HL-60 (cell line): ENCODE measurements around the gene HOXA7.

Source experiments
- POLR2AphosphoS5 ChIP-seq: IDR thresholded peaks from 2 replicates; pipeline ENCODE4 v1.6.1; 2012; ENCODE audit warnings: low read depth
- TF ChIP-seq, protein P1 (sequence below): IDR thresholded peaks from one replicate; pipeline ENCODE4 v1.5.1; 2011; ENCODE audit warnings: low read length, control low read depth, inconsistent platforms; ENCODE audit not compliant: insufficient read depth

DNA sequence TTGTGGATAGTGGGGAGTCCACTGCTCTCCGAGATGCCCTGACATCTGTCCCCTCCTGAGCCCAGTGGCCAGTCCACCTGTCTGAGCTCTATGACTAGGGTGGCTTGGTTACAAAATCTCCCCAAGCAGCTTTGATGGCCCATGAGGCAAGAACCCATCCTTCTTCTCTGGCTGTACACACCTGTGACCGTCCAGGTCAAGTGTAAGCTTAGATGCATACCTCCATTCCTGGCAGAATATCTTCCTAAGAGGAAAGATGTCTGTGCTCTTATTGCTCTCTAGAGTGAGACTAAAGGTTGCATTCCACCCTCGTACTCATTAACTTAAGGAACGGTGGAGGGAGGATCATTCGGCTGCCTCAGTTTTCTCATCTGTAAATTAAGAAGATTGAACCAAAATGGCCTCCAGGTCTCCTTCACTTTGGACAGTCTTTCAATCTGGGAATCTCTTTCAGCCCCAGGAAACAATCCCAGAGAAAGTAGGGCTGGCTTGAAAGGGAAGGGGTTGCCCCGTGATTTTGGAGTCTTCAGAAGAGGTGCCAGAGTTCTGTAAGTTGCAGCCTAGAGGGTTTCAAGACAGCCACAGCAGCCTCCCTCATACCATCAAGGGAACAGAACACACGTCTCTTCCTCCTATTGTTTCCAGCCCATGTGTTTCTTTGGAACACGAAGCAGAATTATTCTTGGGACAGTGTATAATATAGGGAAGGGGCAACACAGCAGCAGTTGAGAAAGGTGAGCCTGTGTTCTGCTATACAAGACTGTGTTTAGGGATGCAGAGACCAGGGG lies 31.4 kb downstream of the HOXA7 start:
- no peak for TF ChIP-seq POLR2AphosphoS5
- TF ChIP-seq, protein P1, sequence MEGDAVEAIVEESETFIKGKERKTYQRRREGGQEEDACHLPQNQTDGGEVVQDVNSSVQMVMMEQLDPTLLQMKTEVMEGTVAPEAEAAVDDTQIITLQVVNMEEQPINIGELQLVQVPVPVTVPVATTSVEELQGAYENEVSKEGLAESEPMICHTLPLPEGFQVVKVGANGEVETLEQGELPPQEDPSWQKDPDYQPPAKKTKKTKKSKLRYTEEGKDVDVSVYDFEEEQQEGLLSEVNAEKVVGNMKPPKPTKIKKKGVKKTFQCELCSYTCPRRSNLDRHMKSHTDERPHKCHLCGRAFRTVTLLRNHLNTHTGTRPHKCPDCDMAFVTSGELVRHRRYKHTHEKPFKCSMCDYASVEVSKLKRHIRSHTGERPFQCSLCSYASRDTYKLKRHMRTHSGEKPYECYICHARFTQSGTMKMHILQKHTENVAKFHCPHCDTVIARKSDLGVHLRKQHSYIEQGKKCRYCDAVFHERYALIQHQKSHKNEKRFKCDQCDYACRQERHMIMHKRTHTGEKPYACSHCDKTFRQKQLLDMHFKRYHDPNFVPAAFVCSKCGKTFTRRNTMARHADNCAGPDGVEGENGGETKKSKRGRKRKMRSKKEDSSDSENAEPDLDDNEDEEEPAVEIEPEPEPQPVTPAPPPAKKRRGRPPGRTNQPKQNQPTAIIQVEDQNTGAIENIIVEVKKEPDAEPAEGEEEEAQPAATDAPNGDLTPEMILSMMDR: no peak
